ENCODE results near the gene RNF224. TPM values are rescaled to one million over a fixed set of nuclear protein-coding genes. Genes with fewer than 3 reads are reported as not detected.
A peak's percentile ranks its signal among the peaks of the same experiment; 100 is the strongest.

Gene RNF224
- total and polyA plus RNA-seq, 2 of the 13 experiments (the other 11 are each of a cell fraction or from before 2014, with no cell fraction given) = 0.09 TPM; not detected in 1

DNA sequence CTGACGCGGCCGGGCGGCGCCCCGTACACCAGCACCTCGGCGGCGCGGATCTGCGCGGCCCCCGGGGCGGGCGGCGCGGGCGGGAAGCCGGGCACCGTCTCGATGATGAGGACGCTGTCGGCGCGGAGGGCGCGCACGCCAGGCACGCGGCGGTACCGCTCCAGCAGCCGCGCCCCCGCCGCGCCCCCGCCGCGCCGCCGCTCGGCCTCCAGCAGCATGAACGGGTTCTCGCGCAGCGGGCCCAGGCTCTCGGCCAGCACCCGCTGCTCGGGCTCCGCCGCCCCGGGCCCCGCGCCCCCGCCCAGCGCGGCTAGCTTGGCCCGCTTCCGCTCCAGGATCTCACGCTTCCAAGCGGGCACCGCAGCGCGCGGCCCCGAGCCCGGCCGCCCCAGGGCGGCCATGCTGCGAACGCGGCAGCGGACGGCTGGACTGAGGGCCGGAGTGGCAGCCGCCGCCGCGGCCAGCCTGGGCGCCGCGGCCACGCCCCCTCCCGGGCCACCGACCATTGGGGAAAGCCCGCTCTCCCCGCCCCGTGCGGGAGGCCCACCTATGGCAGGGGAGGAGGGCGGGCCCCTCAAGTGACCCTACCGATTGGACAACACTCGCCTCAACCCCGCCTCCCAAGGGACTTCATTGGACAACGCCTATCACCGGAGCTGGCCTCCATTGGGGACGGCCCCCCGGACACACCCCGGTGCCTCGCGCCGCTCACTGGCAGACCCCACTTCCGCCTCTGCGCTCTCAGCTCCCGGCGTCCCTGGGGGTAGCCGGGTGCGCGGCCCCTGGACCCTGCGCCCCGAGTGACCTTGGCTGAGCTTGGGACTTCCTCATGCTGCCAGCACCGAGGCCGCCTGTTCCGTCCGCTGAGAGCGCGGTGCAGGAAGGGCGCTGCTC is 26.7 kb upstream of the RNF224 start, which contains the start of gene TPRN:
Gene TPRN, minus strand, starts transcription at position 431 of the 894 bp plus-strand sequence. Its CDS starts 30 bp downstream, at position 401.
- ATAC-seq = peak; percentile 87
- Histone ChIP-seq H3K4me2 (ENCODE audit: low read depth, low read length) (peak within 1 kb of the TSS; percentile 95), H3K27ac (ENCODE audit: extremely low read length, insufficient read depth, low read length) (peak within 1 kb of the TSS; percentile 96), H3K27me3 (ENCODE audit: control insufficient read depth in 1 of 2, insufficient read depth in 2 of 2, low read length in 2 of 2) (no peaks in the 10 kb centered on the region; a peak in 1 of 5 replicates), H3K4me3 (replicated peaks in 1 of 3; ENCODE audit: insufficient read depth in 1 of 3, low read depth in 2 of 3, low read length in 3 of 3) (peak within 1 kb of the TSS; percentile 71 to 78 (median 72)), H3K9ac (ENCODE audit: insufficient read depth, low read depth, low read length) (peak within 1 kb of the TSS; percentile 85), H3K4me1 (ENCODE audit: insufficient read depth, low read length) (peaks cover 71% of the 10 kb centered on the region), H3K36me3 (replicated peaks in 1 of 2; ENCODE audit: control insufficient read depth in 1 of 2, insufficient read depth in 2 of 2, low read length in 2 of 2) (no peaks in the 10 kb centered on the region), H3K9me3 (ENCODE audit: low read length) (no peaks in the 10 kb centered on the region), H3K79me2 (ENCODE audit: insufficient read depth, low read length) (peaks cover 63% of the 10 kb centered on the region), H2AFZ (ENCODE audit: low read length) (no peak within 1 kb of the TSS), H4K20me1 (ENCODE audit: insufficient read depth, low read length) (peaks cover 4% of the 10 kb centered on the region; the same call in 1 of the 2 replicates)
- DNase-seq (ENCODE audit: low spot score) = peak; percentile 99
- BruUV-seq (replicated peaks) = no TSS peak
- intact Hi-C loops (cut with micrococcal nuclease; ENCODE audit: unreplicated experiment) = loop anchor here (2.0 kb wide), 1 partner anchor 22 kb away; the partner anchor contains the start of gene RNF208
- ChIA-PET POLR2A (interaction anchor here (0.8 to 8.8 kb wide), 23 partner anchors 8 to 145 kb away, joined by 3 to 225 read pairs (median 7); partner anchors contain the start of genes ANAPC2, CYSRT1, MAN1B1 and NELFB), CTCF (ENCODE audit: low intra/inter-chr PET ratio, low total read pairs) (interaction anchor here (1.3 kb wide), 1 partner anchor 12 kb away, joined by 4 read pairs; the partner anchor contains the start of genes ANAPC2 and SSNA1)
- peak; percentile 94 for FAIRE-seq
- in situ Hi-C loops (cut with HindIII; ENCODE audit: extremely low pct_ligation_motif_present, low pct_unique_long_range_greater_than_20kb) = no loop called here
- 0% methylated on average over 7 of the region's 118 CpGs for WGBS (ENCODE audit: low lambda C conversion rate)
- no peak for TF ChIP-seq ZNF121 (CRISPR knock-in tag; IDR thresholded peaks at IDR 0.05)
- peak; percentile 51; the same call in 1 of the 2 replicates for TF ChIP-seq MIXL1 (CRISPR knock-in tag; IDR thresholded peaks at IDR 0.05)
- TF ChIP-seq ZSCAN21 (CRISPR knock-in tag; IDR thresholded peaks at IDR 0.05; ENCODE audit: borderline replicate concordance) = peak; percentile 84; the same call in 1 of the 2 replicates
- peak; percentile 83 for TF ChIP-seq PHF20 (CRISPR knock-in tag; IDR thresholded peaks at IDR 0.05)
- TF ChIP-seq CBX1 (IDR thresholded peaks at IDR 0.05; ENCODE audit: low read depth) = peak; percentile 55
- TF ChIP-seq ZNF138 (CRISPR knock-in tag; IDR thresholded peaks at IDR 0.05; ENCODE audit: low read depth) = no peak
- 0 out of 2 replicates have a peak, but pooled peaks have one; percentile 24 for TF ChIP-seq RCOR2 (CRISPR knock-in tag; IDR thresholded peaks at IDR 0.05)
- TF ChIP-seq ZNF251 (CRISPR knock-in tag; IDR thresholded peaks at IDR 0.05) = 0 out of 2 replicates have a peak, but pooled peaks have one; percentile 37
- peak; percentile 24; the same call in 1 of the 2 replicates for TF ChIP-seq ZBTB20 (CRISPR knock-in tag; IDR thresholded peaks at IDR 0.05; ENCODE audit: borderline replicate concordance, low read depth)
- 0 out of 2 replicates have a peak, but pooled peaks have one; percentile 40 for TF ChIP-seq DNMT3B (CRISPR knock-in tag; conservative IDR thresholded peaks at IDR 0.05)
- TF ChIP-seq ZNF615 (CRISPR knock-in tag; IDR thresholded peaks at IDR 0.05; ENCODE audit: borderline replicate concordance) = no peak
- peak; percentile 33 for TF ChIP-seq TAF15 (IDR thresholded peaks at IDR 0.05; ENCODE audit: low read depth, low read length, poor library complexity, severe bottlenecking)
- 0 out of 2 replicates have a peak, but pooled peaks have one; percentile 31 for TF ChIP-seq ZNF33A (CRISPR knock-in tag; IDR thresholded peaks at IDR 0.05; ENCODE audit: borderline replicate concordance)
- peak; percentile 86 for TF ChIP-seq MAX (IDR thresholded peaks at IDR 0.05)
- 0 out of 2 replicates have a peak, but pooled peaks have one; percentile 65 for TF ChIP-seq RELA (CRISPR knock-in tag; IDR thresholded peaks at IDR 0.05)
- no peak for TF ChIP-seq ZNF543 (CRISPR knock-in tag; IDR thresholded peaks at IDR 0.05)
- peak; percentile 94 for TF ChIP-seq ZNF687 (CRISPR knock-in tag; IDR thresholded peaks at IDR 0.05)
- TF ChIP-seq MAZ (IDR thresholded peaks at IDR 0.05; ENCODE audit: borderline replicate concordance, low read depth, low read length) = no peak; the same call in none of the 2 replicates
- TF ChIP-seq MAZ (CRISPR knock-in tag; IDR thresholded peaks at IDR 0.05; ENCODE audit: low read depth) = peak; percentile 86
- peak; percentile 91 for TF ChIP-seq YY1 (IDR thresholded peaks at IDR 0.05; ENCODE audit: insufficient read depth, insufficient replicate concordance, low read depth, low read length)
